Epithelial cell of prostate (primary cell): ENCODE measurements around the gene IRAK2.

Source experiments
- DNase-seq: peaks from one replicate; pipeline ENCODE4 v3.0.0-alpha.2; 2011; ENCODE audit warnings: low read depth, low spot score
- H3K27ac ChIP-seq: fragments of 450-650 bp; 2 replicates; pipeline ENCODE4 v1.5.1; 2017; ENCODE audit warnings: mild to moderate bottlenecking

Gene IRAK2

DNA sequence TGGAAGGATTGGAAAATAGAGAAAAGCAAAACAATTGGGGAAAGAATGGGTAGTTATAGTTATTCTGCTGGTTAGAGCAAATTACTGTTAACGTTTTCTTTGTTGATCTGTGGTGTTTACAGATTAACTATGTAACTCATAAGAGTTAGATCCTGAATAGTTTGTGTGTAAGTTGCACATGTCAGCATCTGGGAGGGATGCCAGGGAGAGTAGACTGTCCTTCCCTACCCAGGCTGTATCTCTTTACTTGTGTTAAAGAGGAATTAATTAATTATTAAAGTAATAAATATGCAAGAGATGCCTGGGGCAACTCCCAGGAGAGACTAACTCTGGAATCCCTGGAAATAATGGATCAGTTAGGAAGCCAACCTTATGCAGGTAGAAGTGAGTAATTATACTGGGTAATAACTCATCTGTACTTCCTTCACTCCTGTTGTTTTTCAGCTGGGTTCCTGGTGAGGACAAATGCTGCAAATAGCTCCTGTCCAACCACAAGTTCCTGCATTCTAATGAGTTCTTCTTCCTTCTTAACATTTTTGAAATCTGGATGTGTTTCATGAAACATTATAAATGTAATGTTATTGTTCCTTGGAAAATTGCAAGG, 109.1 kb downstream of the IRAK2 start:
- H3K27ac ChIP-seq, result no peak overlapping the region
- no peak for DNase-seq

DNA sequence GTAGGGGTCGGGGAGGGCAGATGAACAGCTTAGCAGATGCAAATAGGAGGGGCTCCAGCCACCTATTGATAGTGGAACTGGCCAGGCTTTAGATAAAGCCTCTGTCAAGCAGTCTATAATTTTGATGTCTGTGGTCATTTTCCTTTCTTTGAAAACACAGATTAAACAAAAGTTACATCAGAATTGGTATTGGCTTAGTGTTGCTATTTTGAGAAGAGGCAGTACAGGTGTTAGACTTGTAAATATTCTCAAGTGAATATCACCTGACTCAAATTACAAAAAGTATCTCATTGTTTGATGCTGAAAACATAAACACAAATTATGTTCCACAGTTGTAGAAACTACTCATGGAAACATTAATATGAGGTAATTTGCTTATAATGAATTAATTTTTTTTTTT, 109.9 kb downstream of the IRAK2 start:
- no peak overlapping the region for H3K27ac ChIP-seq
- no peak for DNase-seq

DNA sequence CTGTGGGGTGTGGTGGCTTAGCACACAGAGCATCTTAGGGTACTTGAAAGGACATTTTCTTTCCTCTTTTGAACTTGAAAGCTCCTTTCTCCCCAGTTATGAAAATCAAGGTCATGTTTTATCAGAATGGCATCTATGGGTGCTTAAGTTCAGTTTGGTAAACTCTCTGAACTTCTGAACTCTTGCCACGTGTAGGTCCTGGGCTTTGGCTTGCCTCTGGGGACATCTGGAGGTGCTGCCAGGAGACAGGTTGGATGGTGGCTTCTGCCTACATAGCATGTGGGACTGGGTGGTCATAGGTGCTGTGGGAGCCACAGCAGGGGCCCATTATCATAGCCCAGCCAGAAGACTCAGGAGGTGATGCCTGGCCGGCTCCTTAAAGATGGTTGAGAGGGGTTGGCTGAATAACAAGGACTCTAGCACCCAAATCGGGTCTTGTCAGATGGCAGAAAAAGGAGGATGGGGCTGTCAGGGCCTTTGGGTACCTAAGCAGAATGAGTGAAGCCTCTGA, 112.5 kb downstream of the IRAK2 start:
- H3K27ac ChIP-seq, result no peak overlapping the region
- no peak for DNase-seq

DNA sequence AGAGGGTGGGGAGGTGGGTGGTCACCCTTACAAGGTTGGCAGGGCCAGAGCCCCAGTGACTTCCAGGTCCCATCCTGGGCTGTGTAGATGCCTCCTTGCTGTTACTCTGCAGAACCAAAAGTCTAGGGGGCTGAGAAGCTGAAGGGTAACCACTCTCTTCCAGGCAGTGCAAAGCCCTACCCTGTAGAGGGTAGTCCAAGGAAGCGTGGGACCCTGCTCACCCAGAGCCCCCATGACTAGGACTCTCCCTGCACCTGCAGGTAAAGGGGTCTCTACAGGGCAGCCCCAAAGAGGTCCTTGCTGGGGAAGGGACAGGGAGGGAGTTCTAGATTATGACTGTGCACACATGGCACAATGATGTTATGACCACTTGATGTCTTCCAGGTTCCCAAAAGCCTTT, 113.8 kb downstream of the IRAK2 start:
- no peak overlapping the region for H3K27ac ChIP-seq
- no peak for DNase-seq

DNA sequence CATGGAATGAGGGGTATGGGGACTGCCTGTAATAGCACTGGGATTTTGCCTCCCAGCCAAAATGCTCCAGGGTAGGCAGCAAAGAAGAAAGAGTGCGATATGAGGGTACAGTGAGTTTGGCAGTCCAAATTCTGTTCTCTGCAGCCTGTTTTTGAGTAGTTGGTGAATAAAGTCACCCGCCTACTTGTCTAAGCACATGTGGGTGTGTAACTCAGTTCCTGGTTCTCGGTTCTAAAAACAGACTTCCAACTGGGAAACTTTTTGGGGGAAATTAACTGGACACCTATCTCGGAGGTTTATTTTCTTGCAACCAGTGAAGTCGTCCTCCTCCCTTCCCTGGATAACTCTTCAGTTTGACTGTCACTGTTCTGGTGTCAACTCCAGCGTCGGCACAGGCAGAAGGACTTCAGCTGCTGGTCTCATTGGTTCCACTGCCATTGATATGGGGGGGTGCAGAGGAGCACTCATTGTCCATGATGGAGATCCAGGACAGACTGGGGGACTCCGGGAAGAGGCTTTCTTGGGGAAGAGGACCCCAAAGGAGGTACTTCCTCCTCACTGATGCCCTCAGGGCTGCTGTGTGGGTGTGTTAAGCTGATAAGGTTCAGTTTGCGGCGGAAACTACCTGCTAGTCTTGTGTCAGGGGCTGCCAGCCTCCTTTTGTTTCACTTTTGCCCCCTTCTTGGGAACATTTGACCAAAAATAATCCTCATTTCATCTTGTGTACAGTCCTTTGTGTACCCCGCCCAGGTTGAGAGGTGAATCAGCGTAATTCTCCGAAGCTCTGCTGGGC, 114.9 kb downstream of the IRAK2 start:
- no peak for DNase-seq

DNA sequence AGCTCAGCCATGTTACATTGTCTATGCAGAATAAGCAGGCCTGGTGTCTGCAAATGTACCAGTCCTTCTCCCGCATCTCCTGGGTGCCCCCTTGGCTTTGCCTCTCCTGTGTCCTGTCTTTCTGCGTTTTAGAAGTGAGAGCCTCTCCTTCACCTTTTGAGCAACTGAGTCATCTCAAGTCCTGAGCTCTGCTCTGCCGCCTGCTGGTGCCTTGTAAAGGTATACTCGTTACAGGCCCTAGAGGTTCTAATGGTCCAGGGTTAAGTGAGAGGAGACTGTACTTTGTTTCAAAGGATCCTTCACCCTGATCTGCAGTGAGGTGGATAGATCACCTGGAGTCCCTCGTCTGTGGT, 115.4 kb downstream of the IRAK2 start:
- H3K27ac ChIP-seq, result no peak overlapping the region
- DNase-seq, result no peak

More for the DNA sequence above, 114.9 kb downstream of the IRAK2 start:
- no peak overlapping the region for H3K27ac ChIP-seq

DNA sequence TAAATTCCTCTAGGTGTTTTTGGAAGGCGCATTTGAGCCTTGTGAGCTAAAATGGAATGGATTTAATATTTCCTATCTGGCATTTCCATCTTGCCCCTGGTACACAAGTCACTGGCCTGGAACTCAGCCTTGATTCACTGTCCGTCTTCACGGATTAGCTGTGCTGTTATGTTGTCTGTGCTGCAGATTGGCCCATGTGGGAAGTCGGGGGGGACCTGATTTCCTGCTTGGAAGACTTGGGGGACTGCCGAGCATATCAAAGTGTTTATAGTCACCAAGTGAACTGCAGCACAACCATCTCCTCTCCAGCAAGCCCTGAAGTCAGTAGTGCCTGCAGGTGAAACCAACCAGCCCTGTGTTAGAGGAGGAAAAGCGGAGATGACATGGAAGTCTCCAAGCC, 115.9 kb downstream of the IRAK2 start:
- no peak overlapping the region for H3K27ac ChIP-seq
- no peak for DNase-seq

DNA sequence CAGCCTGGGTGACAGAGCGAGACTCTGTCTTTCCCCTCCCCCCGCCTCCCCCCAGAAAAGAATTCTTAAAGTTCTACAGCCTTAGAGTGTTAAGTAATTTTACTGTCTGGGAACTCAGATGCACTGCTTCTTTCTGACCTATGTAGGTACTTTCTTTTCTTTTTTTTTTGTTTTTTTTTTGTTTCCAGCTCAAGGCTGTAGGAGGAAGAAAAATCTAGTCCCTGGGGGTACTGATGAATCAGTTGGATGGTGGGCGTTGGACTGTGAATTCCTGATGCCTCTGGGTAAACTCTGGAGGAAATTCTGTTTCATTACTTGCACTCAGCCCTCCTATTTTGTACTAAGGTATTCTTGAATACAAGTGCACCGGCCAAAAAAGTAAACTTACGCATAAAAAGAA, 117.2 kb downstream of the IRAK2 start:
- no peak overlapping the region for H3K27ac ChIP-seq
- no peak for DNase-seq

DNA sequence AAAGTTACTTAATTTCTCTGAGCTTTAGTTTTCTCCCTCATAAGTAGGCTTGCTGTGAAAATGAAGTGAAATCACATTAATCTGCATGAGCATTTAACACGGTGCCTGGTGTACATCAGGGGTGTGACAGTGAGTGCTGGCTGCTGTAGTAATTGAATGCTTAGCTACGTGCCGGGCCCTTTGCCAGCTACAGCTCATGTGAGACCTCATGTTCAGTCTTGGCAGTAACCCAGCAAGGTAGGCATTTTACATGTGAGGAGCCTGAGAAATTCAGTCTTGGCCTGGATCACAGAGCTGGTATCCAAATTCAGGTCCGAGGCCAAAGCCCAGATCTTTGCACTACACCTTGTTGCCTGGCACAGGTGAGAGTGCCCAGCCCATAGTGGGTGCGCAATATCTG, 118.9 kb downstream of the IRAK2 start:
- H3K27ac ChIP-seq, result no peak overlapping the region
- DNase-seq, result peak; percentile 36

DNA sequence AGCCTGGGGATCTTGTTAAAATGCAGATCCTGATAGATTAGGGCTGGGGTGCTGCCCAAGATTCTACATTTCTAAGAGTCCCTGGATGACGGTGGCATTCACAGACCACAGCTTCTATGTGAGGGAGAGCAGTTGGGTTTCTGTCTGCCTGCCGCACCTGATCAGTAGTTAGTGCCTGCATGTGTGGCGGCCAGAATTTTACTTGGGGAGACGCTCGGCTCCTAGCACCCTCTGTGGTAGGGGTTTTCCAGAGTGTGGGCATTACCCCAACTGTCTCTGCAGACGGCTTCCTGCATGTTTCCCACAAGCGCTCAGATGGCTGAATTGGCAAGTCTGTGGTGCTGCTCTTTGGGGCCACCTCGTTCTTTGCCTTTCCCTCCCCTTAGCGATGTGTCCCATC, 119.8 kb downstream of the IRAK2 start:
- H3K27ac ChIP-seq, result no peak overlapping the region
- DNase-seq, result no peak

DNA sequence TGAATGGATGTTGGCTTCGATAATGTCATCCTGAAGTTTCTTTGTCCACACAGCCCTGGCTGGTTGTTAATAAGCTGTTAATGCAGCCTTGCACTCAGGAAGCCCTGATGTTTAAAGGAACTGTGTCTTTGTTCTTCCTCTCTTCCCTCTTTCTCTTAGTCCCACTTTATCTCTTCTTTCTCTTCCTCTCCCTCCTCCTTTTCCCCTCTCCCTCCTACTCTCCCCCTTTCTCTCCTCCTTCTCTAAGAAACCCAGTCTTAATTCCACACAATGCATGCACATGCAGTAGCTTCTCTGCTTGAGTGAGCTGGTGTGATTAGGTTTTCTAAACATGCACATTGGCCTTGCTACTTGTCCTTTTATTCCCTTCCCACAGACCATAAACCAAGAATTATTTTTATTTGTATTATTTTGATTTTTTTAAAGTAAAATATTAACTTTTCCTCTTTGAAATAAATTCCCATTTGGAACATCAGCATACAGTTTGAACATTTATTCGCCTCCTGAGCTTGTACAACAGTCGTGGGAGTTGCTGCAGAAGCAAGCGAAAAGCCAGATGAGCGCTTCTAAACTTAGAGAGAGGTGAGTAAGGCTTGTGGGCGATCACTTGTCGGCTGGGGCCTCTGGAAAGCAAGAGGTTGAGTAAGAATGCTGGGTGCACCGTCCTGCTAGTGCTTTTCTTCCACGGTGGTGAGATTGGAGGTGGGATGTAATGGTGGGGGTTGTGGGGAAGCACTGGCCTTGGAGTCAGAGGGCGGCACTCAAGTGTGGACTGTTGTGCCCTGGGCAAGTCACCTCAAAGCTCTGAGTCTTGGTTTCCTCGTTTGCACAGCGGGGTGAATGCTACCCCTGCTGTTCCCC, 120.8 kb downstream of the IRAK2 start:
- no peak for DNase-seq
- H3K27ac ChIP-seq, result no peak overlapping the region

DNA sequence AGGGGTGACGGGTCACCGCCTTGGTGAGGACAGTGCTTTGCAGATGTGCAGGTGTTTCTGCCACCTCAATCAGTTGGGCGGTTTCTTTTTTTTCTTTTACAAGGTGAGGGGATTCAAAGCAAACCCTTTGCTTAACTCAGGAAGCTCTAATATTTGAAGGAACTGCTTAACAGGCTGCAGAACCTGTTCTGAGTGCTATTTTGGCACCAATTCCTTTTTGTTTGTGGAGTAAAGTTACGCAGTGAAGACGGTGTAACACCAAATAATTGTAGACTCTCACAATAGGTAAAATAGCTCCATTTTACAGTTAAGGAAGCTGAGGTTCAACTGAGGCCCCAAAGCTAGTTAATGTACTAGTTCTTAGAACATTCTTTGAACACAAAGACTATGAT, 121.4 kb downstream of the IRAK2 start:
- no peak overlapping the region for H3K27ac ChIP-seq
- DNase-seq, result no peak

DNA sequence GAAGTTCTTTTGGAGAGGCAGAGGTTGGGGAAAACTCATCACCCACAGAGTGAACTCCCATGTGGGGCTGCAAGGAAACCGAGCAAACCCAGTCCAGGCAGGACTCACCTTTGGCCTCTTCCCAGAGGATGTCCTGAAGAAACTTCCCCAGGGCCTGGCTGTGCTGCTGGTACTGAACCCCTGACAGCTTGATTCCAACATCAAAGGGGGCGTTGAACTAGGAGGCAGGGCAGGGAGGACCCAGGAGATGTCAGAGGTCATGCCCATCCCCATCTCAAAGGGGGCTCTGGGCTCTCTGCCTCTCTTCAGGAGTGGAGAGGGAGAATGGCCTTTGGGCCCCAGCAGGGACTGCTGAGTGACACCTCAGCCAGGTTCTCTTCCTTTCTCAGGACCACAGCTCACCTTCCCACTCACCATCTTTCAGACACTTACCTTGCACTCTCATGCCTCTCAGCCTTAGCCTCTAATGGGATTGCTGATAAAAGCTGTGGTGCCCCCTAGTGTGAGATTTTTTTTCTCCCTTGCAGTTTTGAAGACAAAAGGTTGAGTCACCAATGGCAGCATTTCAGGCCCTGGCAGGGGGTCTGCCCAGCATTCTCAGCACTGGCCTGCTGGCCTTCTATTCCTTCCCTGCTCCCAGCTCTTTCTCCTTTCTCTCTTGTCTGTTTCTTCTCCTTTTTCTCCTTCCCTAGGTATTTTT, 122.0 kb downstream of the IRAK2 start:
- no peak overlapping the region for H3K27ac ChIP-seq
- DNase-seq, result no peak

DNA sequence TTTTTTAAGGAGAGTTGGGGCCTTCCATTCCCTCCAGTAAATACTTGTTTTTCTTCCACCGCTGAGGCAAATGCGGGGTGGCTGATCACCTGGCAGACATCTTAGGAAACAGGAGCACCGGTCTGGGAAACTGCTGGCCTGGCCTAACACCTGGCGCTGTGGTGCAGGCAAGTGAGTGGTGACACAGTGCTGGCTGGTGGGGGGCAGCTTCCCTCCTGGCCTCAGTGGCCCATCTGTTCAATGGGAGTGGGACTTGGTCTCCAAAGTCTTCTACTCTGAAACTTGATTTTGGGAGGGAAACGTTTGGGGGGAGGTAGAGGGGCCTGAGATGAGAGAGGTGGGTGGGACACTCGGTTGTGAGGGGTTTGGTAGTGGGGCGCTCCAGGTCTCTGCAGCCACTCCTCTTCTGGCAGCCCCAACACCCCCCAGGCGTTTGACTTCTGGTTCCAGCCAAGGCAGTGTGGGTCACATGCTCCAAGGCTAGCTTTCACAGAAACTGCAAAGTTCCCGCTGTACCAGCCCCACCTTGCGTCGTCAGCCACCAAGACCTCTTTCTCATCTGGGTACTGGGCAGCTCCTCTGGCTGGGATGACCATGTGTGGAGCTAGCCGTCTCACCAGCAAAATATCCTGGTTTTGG, 123.3 kb downstream of the IRAK2 start:
- H3K27ac ChIP-seq, result no peak overlapping the region
- DNase-seq, result no peak

DNA sequence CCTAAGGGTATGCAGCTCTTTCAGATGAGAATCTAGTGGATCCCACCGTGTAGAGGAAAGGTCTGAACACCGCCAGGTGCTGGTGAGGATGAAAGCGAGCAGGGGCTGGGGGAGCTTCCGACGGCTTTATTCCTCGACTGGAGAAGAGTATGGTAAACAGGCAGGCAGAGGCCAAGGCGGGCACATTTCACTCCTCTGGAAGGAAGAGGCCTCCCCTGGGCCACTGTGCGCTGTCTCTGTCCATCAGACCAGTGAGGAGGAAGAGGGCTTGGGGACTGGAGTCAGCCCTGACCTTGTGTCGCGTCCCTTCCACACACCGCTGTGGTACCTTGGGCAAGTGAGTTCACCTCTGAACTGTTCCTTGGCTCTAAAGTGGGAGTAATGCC, 123.8 kb downstream of the IRAK2 start:
- H3K27ac ChIP-seq, result no peak overlapping the region
- DNase-seq, result no peak

DNA sequence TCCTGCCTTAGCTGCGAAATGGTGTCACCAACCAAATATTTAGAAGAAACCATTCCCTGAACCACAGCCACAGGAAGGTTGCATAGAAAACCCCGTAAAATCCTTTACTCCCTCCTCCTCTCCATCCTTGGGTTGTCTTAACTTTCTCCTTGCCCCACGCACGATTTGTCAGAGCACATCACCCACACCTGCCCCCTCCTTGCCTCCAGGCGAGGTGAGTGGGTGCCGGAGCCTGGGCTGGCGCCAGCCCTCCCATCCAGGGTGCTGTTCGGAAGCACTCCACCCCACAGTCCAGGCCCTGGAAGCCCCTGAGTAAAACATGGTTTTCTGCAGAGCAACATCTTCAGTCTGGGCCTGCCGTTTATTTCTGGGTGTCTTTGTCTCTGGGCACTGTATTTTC, 124.4 kb downstream of the IRAK2 start:
- no peak overlapping the region for H3K27ac ChIP-seq
- no peak for DNase-seq

DNA sequence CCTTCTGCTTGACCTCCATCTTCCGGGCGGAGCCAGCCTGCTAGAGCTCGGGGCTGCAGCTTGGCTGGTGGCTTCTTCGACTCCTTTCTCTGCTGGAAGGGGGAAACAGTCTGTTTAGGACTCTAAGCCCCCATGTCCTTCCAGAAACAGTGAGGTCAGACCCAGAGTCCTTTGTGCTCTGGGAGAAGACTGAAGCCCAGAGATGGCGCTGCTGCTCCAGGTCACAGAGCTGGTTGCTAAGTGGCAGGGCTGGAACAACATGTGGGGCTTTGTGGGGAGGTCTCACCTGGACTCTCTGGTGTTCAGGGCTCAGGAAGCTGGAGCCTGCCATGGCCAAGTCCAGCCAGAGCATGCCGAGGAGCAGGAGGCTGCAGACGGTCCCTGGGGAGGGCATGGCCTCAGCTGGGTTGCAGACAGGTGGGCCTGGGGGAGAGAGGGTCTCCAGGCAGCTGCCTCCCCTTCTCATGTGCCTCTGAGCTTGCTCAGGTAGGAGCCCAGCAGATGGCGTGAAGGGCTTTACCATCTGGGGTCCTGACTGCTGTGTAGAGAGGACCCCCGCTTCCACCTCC, 125.2 kb downstream of the IRAK2 start:
- no peak for DNase-seq
- H3K27ac ChIP-seq, result no peak overlapping the region

DNA sequence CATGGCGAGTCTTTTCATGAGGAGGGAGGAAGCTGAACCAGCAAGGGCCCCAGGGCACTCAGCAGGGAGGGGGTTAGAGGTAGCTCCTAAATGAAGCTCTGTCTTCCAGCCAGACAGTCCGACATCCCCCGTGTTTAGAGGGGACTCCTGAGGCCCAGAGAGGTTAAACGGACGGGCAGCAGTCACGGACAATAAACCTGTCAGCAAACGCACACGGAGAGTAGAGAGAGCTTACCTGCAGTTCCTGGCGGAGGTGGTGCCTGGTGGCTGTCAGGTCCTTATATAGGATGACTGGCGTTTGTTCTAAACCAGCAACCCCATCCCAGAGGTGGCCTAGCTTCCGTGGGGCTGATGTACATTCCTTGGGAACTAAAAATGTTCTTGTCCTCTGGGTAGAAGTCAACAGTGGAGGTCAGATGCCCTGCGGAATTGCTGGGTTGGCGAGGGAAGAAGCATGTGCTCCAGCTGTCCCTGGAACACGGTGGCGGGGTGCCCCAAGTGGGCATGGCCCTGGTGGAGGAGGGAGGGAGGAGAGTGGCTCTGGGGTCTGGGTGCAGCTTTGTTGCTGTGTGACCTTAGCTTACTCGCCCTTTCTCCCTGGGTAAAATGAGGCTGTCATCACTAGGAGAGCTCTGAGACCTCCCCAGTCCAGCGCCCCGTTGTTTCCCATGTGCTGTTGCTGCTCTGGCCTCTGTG, 125.9 kb downstream of the IRAK2 start:
- H3K27ac ChIP-seq, result no peak overlapping the region
- no peak for DNase-seq

DNA sequence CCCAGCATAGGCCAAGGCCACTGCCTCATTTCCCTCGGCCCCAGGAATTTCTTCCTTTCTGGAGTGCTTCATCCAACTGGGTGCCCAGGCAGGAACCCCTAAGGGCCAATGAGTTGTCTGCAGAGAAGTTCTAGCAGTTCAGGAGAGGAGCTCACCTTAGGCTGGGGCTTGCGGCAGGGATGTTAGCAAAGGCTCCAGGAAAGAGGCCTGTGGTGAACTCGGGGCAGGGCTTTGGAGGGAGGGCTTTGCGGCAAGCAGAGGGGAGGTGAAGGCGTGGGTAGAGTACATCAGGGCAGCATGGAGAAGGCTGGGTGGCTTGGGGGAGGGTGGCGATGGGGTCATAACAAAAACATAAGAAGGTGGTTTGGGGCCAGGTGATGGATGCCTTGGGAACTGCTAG, 126.9 kb downstream of the IRAK2 start:
- DNase-seq, result no peak
- H3K27ac ChIP-seq, result no peak overlapping the region
